Measurements from ENCODE around the gene C17orf113.
"Not testable (repeated sequence)": the region's sequence is repeated elsewhere in the genome, so short reads cannot be mapped to it uniquely, and the experiment has no call there.

C17orf113 gene

DNA sequence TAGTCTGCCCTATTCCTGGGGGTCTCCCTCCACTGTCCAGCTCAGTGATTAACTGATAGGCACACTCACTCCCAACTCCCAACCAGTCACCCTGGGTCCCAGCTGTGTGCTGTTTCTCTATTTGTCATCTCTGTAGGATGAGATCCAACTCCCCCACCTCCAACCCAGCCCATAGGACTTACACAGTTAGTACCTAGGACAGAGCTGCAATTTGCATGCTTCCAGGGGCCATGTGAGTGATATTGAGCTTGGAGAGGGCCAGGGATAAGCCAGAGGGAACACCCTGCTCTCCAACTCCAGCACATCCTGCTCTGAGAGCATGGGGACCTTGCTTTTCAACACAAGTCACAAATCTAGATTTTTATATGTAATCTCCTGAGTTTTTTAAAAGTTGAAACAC is 8.8 kb downstream of the C17orf113 start:
- no peak for DNase-seq

DNA sequence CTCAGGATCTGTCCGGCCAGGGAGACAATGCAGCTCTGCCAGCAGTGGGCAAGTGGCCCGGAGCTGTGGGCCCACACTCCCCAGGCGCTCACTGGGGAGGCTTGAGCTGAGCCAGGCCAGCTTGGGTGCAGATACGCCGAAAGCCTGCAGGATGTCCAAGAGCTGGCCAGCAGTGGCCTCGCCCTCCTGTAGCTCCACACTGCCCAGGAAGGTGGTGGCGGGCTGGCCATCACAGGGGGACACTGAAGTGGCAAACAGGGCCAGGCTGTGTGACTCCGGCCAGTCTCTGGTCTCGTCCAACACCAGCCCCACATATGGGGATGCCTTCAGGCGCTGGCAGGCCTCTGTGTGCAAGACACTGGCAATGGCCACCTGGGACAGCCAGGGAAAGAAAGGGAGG is 9.6 kb downstream of the C17orf113 start:
- DNase-seq: no peak

DNA sequence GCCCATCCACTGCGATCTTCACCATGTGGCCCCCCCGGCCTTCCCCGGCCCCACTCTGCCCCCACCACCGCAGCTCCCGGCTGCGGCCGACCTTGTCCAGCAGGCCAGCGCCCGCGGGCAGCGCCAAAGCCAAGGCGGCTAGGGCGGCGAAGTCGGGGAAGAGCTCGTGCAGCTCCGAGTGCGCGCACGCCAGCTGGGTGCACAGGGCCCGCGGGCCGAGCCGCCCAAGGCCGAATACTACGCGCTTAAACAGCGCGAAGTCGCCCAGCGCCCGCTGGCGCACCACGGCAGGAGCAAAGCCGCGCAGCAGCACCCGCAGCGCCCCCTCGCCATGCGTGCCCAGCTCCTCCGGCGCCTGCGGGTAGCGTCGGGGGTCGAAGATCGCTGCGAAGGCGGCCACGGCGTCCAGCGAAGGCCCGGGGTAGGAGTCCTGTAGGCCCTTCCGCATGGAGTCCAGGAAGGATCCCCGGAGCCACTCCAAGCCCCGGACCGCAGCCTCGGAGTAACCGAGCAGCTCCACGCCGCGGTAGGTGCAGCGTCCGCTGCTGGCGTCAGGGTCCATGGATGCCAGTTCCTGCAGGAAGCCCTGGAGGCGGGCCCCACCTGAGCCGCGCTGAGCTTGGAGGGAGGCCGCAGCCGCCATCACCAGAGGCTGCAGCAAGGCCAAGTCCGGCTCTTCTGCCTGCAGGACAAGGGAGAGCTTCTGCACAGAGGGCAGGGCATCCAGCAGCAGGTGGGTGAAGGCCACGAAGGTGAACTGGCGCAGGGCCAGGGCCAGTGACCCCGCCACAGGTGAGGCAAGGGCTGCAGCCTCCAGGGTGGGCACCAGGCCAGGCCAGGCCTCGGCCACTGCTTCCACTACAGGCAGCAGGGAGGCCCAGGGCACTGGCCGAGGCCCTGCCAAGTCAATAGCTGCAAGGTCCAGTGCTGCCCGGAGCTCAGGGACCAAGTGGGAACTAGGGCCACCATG is 10.3 kb downstream of the C17orf113 start:
- no peak for DNase-seq

DNA sequence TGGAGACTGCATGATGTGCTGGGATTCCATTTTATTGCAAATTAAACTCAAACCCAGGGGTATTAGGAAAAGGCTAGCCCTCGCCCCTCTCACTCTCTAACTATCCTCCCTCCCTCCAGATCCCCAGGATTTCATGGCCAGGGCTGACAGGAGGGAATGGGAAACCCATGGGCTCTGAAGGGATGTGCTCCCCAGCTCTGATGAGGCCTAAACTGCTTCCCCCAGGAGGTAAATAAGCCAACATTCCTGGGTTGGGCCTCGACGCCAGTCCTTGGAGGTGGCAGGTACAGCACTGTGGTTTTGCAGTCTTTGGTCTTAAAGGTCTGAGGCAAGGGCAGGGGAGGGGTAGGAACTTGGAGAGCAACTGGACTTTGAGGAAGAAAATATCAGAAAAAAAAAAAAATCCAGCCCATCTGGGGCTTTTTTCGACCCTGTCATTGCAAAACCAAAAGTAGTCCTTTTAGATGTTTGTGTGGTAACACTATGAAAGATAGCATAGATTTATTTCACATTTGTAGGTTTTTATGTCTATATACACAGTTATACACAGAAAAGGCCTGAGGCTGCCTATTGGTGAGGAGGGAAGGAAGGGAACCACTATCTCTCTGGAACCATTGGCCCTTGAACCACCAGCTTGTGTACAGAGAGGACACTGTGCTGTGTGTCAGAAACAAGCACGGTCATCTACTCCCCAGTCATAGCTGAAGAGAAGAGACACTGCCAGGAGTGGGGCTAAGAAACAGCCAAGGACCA is 12.0 kb downstream of the C17orf113 start:
- no peak for DNase-seq

DNA sequence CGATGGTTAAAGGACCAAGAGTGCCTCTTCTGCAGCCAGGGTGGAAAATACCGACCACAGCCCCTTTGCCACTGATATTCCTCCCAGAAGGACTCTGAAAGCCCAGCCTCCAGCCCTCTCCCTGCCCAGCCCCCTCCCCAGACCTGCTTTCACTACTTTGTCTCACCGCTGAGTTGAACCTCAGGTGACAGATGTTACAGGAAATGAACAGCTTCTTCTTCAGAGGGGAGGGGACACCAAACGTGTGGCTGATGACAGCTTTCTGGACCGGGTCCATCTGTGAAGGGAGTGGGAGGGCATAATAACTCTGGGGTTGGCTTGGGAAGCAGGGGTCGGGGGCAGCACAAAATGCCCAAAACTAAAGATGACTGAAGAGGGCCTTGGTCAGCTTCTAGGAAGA is 16.3 kb downstream of the C17orf113 start:
- no peak for DNase-seq

DNA sequence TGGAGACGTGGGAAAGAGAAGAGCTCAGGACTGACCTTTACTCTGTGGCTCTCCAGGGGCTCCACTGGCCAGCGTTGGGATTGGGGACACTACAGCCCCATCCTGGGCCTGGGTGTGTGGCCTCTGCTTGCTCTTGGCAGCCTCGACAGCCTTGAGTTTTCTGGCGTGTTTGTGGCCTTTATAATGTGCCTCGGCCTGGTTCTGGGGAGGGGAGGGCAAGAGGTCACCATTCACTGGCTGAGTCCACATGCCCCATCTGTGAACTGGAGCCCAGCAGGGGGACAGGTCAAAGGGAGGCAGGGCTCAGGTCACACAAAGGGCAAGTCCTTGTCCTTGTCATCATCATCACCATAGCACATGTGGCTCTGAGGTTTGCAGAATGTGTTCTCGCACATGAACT is 18.8 kb downstream of the C17orf113 start:
- DNase-seq: no peak

DNA sequence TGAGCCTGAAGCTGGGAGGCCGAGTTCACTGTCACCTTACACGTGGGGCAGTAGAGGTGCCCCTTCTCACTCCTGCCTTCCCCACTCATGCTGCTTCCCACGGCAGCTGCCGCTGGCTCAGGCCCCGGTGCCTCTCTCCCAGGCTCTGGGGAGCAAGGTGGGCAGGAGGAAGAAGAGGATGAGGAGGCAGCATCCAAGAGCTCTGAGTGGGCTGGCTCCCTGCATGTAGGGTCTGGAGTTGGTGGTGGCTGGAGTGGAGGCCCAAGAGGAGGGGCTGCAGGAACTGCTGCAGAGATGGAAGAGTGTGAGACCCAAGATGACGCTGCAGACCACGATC is 21.6 kb downstream of the C17orf113 start:
- DNase-seq: no peak

DNA sequence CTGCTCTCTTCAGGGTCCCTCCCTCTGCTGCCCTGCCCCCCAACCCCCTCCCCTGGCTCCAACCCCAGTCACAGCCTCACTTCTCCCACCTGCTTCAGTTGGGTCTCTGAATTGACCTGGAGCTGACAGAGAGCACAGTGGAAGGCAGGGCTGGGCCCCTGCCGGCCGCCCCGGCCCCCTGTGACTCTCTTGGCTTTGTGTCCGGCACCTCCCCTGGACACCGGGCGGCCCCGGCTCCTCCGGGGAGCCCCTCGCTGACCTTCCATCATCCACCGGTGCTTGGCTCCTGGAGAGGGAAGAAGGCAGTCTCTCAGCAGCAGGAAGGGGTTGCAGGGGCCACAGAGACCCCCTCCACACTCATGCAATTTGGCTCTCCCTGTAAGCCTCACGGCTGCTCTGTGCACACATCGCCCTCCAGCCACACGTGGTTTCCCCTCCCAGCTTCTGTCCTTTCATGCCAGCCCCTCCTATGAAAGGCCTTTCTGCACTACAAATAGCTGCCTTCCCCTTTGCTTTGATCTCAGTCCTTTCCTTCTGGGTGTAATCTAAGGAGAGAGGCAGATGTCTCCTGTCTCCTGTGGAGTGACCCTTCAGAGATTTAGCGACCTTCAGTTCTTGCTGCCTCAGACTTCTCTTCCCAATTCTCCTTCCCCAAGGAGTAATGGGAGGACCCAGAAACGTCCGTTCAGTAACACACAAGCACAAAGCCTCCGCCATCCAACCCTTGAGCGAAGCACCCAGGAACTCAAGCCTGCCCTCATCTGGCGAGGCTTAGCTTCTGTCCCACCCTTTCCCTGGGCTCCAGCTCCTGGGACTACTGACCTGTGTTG is 22.2 kb downstream of the C17orf113 start:
- DNase-seq: no peak

DNA sequence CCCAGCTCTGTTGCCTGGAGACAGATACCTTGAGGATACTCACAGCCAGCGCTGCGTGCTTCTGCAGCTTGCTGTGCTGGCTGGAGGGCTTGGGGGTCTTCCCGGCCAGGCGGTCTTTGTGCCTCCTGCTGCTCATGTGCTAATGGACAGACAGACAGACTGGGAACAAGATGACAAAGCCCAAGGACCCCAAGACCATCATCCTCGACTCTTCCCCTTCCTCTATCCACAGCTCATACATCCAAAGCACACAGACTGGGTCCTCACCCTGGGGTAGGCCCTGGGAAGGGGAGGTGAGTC is 22.9 kb downstream of the C17orf113 start:
- no peak for DNase-seq

DNA sequence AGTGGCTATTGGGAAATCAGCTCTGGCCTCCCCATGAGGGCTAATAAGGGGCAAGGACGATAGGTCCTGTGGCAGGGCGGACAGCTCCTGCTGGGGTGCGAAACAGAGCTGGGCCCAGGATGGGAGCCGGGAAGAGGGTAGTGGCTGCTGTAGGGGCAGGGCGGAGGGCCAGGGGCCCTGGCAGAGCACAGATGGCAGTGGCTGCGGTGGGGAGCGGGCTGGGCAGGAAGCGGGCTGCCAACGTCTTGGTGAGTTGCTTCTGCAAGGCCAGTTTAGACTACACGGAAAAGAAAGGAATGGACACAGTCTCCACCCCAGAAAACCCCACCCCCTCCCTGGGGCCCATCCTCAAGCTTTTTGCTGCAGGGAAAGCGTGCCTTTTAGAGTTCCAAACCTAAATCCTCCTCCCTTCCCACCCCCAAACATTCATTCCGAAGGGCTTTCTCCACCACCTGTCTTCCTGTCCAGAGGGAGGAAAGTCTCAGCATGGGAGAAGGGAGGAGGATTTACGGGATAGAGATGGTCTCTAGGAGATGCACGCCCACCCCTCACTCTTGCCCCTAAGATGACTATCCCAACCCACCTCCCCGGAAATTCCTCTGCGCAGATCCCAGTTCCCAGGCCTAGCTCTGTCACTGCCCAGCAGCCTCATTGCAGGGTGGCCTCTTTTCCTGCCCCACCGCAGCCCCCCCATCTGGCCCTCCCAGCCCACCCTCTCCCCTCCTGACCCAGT is 23.4 kb downstream of the C17orf113 start:
- no peak for DNase-seq

DNA sequence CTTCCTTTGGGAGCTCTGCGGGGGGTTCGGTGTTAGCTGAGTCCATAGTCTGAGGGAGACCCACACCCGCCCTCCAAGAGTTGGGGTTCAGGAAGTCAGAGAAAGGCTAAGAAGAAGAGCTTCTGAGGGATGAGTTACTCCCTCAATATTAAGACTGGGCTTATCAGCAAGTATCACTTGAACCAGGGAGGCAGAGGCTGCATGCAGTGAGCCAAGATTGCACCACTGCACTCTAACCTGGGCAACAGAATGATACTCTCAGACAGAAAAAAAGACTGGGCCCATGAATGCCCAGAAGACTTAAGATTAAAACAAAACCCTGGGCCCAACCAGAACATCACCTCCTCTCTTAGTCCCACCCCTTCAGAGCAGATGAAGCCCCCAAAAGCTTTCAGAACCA is 24.5 kb downstream of the C17orf113 start:
- no peak for DNase-seq

DNA sequence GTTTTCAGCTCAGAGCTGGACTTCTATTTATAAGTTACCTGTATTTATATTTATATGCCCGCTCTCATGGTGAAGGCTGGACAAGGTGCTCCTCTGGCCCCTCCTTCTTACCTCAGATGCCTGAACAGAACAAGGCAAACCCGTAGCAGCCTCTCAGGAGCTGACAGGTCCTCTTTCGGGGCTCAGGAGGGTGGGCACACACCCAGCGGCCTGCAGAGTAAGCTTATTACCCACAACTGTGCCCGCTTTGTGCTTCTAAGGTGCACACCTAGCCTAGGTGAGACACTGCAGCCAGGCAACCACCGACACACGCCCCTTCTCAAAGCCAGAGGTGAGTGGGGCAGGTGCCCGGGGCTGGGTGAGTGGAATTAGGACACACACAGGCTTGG is 25.2 kb downstream of the C17orf113 start:
- no peak for DNase-seq

DNA sequence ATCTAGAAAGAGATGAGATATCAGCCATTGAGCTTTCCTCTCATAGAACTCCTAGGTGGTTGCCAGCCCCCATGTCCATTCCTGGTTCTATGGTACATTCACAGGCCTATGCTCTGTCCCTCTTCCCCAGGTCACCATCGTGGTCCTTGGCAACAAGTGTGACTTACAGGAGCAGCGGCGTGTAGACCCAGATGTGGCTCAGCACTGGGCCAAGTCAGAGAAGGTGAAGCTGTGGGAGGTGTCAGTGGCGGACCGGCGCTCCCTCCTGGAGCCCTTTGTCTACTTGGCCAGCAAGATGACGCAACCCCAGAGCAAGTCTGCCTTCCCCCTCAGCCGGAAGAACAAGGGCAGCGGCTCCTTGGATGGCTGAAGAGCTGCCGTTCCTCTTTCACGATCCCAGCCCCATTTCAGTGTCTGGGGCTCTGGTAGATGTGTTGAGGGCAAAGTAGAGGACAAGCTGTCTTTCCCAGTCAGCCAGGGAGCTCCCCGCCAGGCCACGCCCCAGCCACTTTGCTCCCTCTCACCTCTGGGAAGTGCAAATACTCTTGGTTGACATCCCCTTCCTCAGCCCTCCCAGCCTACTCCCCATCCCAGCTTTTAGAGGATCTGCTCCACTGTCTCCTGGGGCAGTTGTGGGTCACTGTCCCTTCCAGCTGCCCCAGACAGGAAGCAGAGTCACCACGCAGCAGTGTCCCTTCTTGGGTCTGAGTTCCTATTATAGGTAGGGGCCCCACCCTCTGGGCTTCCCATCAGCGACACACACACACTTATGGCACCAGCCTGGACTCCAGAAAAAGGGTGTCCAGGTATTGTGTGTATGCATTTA is 26.7 kb downstream of the C17orf113 start:
- DNase-seq: no peak

DNA sequence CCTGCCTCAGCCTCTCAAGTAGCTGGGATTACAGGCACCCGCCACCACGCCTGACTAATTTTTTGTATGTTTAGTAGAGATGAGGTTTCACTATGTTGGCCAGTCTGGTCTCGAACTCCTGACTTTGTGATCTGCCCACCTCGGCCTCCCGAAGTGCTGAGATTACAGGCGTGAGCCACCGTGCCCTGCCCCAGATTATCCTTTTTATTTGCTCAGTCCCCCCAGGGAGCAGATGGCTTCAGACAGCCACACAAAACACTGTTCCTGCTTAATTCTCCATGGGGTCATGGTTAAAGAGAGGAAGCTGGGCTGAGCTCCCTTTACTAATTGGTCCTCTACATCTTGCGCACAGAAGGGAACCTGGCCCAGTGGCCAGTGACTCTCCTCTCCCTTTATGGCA is 29.6 kb downstream of the C17orf113 start:
- DNase-seq: not testable (repeated sequence)

DNA sequence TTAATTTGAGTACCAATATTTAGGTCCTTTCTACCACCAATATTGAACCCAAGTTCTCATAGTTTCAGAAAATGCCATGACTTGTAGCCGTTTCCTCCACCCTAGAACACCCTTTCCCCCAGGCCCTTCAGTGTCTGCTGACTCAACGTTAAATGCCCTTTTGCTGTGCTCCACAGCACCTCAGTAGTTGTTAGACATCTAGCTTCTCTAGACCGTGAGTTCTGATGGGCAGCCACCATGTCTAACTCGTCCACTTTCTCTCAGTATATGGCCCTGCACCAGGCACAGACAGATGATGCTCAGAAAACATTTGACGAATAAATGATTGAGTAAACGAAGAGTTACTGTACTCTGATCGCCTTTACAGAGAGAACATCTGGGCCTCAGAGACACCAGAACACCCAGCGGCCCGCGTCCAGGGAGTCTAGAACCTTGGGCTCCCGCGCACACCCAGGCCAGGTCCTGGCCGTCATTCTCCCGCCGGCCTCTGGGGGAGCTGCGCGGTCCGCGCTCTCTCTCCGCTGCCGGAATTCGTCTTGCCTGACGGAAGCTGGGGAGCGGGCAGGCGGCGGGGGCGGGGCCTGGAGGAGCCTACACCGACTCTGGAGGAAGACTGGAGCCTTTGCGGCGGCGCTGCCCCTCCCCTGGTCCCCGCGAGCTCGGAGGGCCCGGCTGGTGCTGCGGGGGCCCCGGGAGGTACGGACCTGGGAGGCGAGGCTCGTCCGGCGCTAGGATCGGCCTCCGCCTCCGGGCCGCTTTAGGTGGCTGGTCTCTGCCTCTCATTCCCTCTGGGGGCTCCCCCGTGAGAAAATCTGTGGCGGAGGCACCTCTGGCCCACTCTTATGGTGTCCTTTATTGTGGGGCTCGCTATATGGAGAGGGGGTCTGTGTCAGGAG is 30.6 kb downstream of the C17orf113 start, which contains the start of gene NKIRAS2:
NKIRAS2 (plus strand) TSS at position 582 of the 896 bp plus-strand sequence. CDS start 1,488 bp downstream, outside the sequence.
- peak; percentile 86 for DNase-seq

DNA sequence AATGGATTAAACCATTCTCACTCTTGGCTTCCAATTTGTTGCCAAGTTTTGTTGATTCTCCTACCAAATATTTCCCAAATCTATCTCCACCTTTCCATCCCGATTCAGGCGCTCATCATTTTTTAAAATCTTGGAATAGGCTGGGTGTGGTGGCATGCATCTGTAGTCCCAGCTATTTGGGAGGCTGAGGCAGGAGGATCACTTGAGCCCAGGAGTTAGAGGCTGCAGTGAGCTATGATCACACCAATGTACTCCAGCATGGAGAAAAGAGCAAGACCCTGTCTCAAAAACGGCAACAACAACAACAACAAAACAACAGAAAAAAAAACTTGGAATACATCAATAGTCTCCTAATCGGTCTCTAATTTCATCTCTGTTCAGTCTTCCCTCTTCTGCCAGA is 31.4 kb downstream of the C17orf113 start:
- DNase-seq: no peak

DNA sequence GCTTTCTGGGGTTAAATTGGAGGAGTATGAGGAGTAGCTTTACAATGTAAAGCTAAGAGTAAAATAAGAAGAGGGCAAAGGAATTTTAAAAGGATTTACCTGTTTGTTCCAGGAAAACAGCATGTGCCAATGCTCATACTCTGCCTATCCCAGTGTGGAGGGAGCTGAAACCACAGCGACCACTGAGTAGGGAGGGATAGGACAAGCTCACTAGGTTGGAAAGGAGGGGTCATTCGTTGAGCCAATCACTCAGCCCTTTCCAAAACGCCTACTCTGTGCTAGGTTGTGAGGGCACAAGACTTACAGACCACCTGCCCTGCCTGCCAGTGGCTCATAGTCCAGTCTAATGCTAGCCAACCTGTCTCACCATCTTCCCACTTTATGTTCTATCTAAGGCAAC is 32.1 kb downstream of the C17orf113 start:
- no peak for DNase-seq

DNA sequence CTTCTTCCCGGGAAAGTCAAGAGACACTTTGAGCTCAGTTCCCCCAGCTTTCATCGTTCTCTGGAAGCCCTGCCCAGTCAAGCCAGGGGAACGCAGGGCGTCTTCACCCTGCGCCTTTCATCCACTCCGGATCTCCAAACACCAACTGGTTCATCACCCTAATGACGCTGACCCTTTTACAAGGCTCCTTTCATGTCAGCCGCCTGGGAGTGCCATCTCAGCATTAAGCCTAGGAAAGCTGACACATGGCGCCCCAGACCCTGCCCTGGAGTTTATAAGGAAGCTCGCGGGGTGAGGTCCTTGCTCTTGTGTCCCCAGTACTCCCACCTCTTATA is 32.6 kb downstream of the C17orf113 start:
- no peak for DNase-seq

DNA sequence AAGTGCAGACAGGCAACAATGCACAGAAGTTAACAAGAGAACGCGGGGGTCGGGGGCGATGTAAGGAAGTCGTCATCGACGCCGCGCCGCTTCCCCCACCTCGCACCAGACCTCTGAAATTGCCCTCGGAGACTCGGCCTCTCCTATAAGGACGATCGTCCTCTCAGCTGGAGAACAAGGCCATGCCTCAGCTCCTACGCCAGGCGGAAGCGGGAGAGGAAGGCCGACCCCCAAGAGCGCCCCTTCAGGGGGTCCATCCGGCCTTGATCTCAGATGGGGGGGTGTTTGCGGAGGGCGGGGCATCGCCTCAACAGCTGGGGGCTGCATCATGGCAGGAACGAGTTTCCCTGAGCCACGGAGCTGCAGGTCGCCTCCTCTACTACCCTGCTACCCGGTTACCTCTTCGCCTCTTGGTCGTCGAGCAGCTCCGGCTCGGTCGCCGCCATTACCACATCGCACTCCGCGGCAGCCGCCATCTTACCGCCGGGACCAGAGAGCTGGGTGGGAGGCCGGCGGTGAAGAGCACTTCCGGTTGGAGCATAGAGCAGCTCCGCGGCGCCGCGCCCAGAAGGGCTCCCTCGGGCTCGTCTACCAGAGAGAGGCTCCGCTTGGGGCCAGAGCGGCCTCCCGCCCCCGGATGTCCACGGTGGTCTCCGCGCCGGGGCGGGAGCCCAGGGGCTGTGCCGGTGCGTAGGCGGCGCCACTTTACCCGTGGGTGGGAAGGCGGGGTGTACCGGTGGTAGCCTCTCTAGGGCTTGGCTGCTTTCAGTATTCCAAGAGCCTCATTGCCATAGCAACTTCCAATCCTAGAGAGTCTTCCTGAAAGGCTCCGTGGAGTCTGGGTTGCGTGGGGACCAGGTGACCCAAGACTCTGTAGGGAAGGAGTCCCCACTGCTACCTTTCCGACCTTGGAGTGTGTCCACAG is 33.2 kb downstream of the C17orf113 start, which contains the start of gene DNAJC7:
DNAJC7 (minus strand) TSS at position 499 of the 925 bp plus-strand sequence; CDS start at position 476, 23 bp downstream.
- peak; percentile 91 for DNase-seq

Measured in NCI-H1694 (cell line).